ENCODE results near the gene SLAMF1. TPM values are rescaled to one million over a fixed set of nuclear protein-coding genes. Genes with fewer than 3 reads are reported as not detected.
A peak's percentile ranks its signal among the peaks of the same experiment; 100 is the strongest.
"Not testable (repeated sequence)": the region's sequence is repeated elsewhere in the genome, so short reads cannot be mapped to it uniquely, and the experiment has no call there.

Gene SLAMF1, protein sequence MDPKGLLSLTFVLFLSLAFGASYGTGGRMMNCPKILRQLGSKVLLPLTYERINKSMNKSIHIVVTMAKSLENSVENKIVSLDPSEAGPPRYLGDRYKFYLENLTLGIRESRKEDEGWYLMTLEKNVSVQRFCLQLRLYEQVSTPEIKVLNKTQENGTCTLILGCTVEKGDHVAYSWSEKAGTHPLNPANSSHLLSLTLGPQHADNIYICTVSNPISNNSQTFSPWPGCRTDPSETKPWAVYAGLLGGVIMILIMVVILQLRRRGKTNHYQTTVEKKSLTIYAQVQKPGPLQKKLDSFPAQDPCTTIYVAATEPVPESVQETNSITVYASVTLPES
- 1 to 10 TPM; 1.1 to 3.5 (median 2.1) TPM for total RNA-seq
- total RNA-seq (2013), result 24.6 TPM

DNA sequence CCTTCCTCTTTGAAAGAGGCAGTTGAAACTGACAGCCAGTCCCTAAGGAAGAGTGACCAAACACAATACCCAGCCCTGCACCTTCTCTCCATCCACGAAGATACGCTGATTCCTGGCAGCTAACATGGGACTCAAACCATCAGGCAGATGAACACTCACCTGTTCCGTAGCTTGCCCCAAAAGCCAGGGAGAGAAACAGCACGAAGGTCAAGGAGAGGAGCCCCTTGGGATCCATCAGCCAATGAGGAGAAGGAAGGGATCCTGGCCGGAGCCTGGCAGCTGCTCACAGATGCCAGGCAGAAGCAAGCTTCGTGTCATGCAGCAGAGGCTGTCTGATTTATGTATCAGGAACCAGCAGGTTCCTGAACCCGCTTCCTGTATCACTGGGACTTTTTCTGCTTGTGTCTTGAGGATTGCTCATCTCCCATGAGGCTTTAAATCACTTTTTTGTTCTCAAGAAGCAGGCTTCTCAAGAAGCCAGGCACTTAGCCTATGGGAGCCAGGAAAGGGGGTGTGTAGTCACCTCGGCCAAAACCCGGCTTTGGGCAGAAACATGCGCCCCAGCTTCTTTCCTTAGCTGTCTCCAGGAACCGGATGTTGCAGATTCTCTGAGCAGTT lies at the start of gene SLAMF1:
Gene SLAMF1 (minus strand): TSS at position 334 of the 618 bp plus-strand sequence. CDS start 99 bp downstream, at position 235.
- Mint-ChIP-seq H3K4me3 (peak within 1 kb of the TSS; percentile 50), H3K27me3 (ENCODE audit: low read depth in 2 of 2) (peaks cover 8 to 33% of the 10 kb centered on the region in 2 donors), H3K4me1 (peaks cover 17 to 27% of the 10 kb centered on the region in 2 donors), H3K36me3 (no peaks in the 10 kb centered on the region), H3K27ac (no peak within 1 kb of the TSS), H3K9me3 (no peaks in the 10 kb centered on the region)
- peaks cover 10% of the 10 kb centered on the region for H3K4me1 ChIP-seq (ENCODE audit: control insufficient read depth, insufficient read depth, low read length)
- no peaks in the 10 kb centered on the region for H3K9me3 ChIP-seq (ENCODE audit: control insufficient read depth, insufficient read depth, low read length)
- DNase-seq, result peak in 1 of 2 donors; percentile 72
- intact Hi-C loops (cut with micrococcal nuclease), result no loop called here
- H3K27me3 ChIP-seq (ENCODE audit: control insufficient read depth, insufficient read depth, low read length), result no peaks in the 10 kb centered on the region
- H3K4me3 ChIP-seq (ENCODE audit: low read length), result peak within 1 kb of the TSS; percentile 48
- ATAC-seq, result peak in 2 of 3 donors; percentile 28 to 46
- H3K27ac ChIP-seq (ENCODE audit: low read length), result peak within 1 kb of the TSS; percentile 69
- WGBS (ENCODE audit: insufficient coverage), result 34% methylated on average over 11 of the region's 11 CpGs
- TF ChIP-seq, protein P1, sequence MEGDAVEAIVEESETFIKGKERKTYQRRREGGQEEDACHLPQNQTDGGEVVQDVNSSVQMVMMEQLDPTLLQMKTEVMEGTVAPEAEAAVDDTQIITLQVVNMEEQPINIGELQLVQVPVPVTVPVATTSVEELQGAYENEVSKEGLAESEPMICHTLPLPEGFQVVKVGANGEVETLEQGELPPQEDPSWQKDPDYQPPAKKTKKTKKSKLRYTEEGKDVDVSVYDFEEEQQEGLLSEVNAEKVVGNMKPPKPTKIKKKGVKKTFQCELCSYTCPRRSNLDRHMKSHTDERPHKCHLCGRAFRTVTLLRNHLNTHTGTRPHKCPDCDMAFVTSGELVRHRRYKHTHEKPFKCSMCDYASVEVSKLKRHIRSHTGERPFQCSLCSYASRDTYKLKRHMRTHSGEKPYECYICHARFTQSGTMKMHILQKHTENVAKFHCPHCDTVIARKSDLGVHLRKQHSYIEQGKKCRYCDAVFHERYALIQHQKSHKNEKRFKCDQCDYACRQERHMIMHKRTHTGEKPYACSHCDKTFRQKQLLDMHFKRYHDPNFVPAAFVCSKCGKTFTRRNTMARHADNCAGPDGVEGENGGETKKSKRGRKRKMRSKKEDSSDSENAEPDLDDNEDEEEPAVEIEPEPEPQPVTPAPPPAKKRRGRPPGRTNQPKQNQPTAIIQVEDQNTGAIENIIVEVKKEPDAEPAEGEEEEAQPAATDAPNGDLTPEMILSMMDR (IDR thresholded peaks at IDR 0.05), result no peak
- no peaks in the 10 kb centered on the region for H3K36me3 ChIP-seq (ENCODE audit: control insufficient read depth, insufficient read depth, low read length)

DNA sequence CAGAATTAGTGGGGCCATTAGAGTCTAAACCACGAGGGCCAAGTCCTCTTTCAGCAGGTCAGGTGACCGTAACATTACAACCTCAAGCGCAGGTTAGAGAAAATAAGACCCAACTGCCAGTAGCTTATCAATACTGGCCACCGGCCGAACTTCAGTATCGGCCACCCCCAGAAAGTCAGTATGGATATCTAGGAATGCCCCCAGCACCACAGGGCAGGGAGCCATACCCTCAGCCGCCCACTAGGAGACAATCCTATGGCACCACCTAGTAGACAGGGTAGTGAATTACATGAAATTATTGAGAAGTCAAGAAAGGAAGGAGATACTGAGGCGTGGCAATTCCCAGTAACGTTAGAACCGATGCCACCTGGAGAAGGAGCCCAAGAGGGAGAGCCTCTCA lies 45.5 kb upstream of the SLAMF1 start:
- H3K27me3 ChIP-seq (ENCODE audit: control insufficient read depth, insufficient read depth, low read length); intact Hi-C loops (cut with micrococcal nuclease); H3K9me3 ChIP-seq (ENCODE audit: control insufficient read depth, insufficient read depth, low read length); H3K9me3 Mint-ChIP-seq; H3K36me3 Mint-ChIP-seq; H3K27me3 Mint-ChIP-seq (ENCODE audit: low read depth in 2 of 2); ATAC-seq; H3K27ac ChIP-seq (ENCODE audit: low read length); H3K36me3 ChIP-seq (ENCODE audit: control insufficient read depth, insufficient read depth, low read length); H3K4me3 ChIP-seq (ENCODE audit: low read length): not testable (repeated sequence)
- peak in 1 of 2 donors; percentile 58 for DNase-seq
- peak overlapping the region; percentile 55 for H3K4me3 Mint-ChIP-seq
- H3K4me1 Mint-ChIP-seq, result peaks cover 70 to 79% of the 10 kb centered on the region in 2 donors
- H3K27ac Mint-ChIP-seq, result peak overlapping the region; percentile 71 to 90
- H3K4me1 ChIP-seq (ENCODE audit: control insufficient read depth, insufficient read depth, low read length), result peaks cover 13% of the 10 kb centered on the region
- 86% methylated on average over 8 of the region's 10 CpGs for WGBS (ENCODE audit: insufficient coverage)
- TF ChIP-seq, protein P1 (IDR thresholded peaks at IDR 0.05), result peak; percentile 28

DNA sequence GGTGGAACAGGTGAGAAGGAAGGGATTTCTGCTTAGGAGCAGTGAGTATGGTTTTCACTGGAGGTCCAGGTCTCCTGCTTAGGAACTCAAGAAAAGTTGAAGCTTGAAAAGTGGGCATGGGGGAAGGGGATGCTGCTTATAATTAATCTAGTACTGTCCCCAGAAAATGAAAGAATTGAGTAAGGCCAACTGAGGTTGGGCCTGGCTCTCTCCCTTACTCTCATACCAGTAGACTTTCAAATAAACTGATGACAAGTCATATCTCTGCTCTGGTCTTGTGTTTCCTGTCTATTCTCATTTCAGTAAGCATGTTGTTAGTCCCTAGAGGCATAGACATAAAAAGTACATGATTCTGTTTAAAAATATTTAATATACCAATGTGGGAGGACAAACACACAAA lies 38.4 kb upstream of the SLAMF1 start:
- no peak for ATAC-seq
- Histone ChIP-seq H3K4me3 (ENCODE audit: low read length) (no peak overlapping the region), H3K27me3 (ENCODE audit: control insufficient read depth, insufficient read depth, low read length) (no peaks in the 10 kb centered on the region), H3K4me1 (ENCODE audit: control insufficient read depth, insufficient read depth, low read length) (peaks cover 53% of the 10 kb centered on the region), H3K36me3 (ENCODE audit: control insufficient read depth, insufficient read depth, low read length) (peaks cover 38% of the 10 kb centered on the region), H3K9me3 (ENCODE audit: control insufficient read depth, insufficient read depth, low read length) (no peaks in the 10 kb centered on the region), H3K27ac (ENCODE audit: low read length) (peak overlapping the region; percentile 85)
- intact Hi-C loops (cut with micrococcal nuclease), result no loop called here
- Mint-ChIP-seq H3K4me3 (peak overlapping the region; percentile 87), H3K9me3 (peaks cover 0 to 4% of the 10 kb centered on the region in 2 donors), H3K36me3 (peaks cover 21% of the 10 kb centered on the region), H3K27me3 (ENCODE audit: low read depth in 2 of 2) (no peaks in the 10 kb centered on the region), H3K4me1 (peaks cover 88 to 93% of the 10 kb centered on the region in 2 donors), H3K27ac (peak overlapping the region; percentile 94 to 96)
- DNase-seq, result peak in 1 of 2 donors; percentile 31
- TF ChIP-seq, protein P1 (IDR thresholded peaks at IDR 0.05), result no peak
